MG63 (cell line): Measurements from ENCODE around the gene IL1A. TPM values are rescaled to one million over a fixed set of nuclear protein-coding genes. Genes with fewer than 3 reads are reported as not detected.

Source experiments
- DNase-seq: peaks from one replicate; pipeline ENCODE4 v3.0.0-alpha.2; 2020
- H3K27me3 ChIP-seq: fragments of 250-450 bp; sonication (Bioruptor Pico); 2 replicates; pipeline ENCODE4 v1.5.1; 2020; ENCODE audit warnings: mild to moderate bottlenecking, moderate library complexity
- H3K36me3 ChIP-seq: fragments of 250-450 bp; sonication (Bioruptor Pico); 2 replicates; pipeline ENCODE4 v1.5.1; 2020; ENCODE audit warnings: mild to moderate bottlenecking, moderate library complexity
- H3K4me3 ChIP-seq: fragments of 250-450 bp; sonication (Bioruptor Pico); 2 replicates; pipeline ENCODE4 v1.5.1; 2020; ENCODE audit warnings: mild to moderate bottlenecking, moderate library complexity
- H3K9me3 ChIP-seq: fragments of 250-450 bp; sonication (Bioruptor Pico); 2 replicates; pipeline ENCODE4 v1.5.1; 2020; ENCODE audit warnings: mild to moderate bottlenecking, moderate library complexity
- total RNA-seq: library from RNA; depleted of rRNA; stranded (reverse); fragments of >200 nt; shearing (Covaris generic); gene quantifications from 2 replicates; pipeline ENCODE4 v1.2.3, GENCODE V29; 2014; ENCODE audit warnings: low replicate concordance

The IL1A gene
- total RNA-seq, 1 experiment from 2014 or later: 2.1 TPM

DNA sequence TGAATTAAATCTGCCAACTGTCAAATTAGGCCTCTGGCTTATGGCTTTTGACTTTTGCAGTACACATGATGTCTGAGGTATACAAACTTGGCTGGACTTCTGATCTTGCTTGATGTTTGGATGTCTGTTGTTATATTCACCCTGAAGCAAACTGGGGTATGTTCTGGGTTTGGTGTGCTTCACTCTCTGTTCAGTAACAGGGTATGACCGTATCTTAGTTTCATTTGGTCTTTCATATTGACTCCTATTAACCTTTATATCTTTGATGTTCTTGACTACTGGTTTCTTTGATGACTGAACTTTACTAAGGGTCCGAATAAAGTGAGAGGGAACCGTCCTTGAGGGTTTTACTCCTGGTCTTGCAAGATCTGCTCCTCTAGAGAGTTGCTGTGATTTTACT, 28.1 kb downstream of the IL1A start:
- H3K27me3 ChIP-seq: no peaks in the 10 kb centered on the region
- H3K9me3 ChIP-seq: no peaks in the 10 kb centered on the region
- H3K36me3 ChIP-seq: peaks cover 84% of the 10 kb centered on the region
- no peak for DNase-seq
- no peak overlapping the region for H3K4me3 ChIP-seq

DNA sequence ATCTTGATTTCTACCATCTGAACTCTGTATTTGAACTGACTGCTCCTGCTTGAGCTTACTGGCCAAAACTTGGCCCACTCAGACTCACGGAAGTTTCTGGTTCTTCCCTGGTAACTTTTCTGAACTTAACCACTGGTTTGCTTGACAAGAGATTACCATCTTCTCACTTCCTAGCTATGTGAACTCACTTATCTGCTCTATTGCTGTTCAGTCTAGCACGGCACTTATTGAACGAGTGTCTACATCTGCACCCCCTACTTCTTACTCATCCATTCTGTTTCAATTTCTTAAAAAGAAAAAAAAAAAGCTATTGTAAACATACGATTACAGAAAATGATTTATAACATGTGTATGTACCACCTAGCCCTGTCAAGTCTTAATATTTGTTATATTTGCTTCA, 28.8 kb downstream of the IL1A start:
- Histone ChIP-seq H3K9me3 (no peaks in the 10 kb centered on the region), H3K36me3 (peaks cover 91% of the 10 kb centered on the region), H3K27me3 (no peaks in the 10 kb centered on the region), H3K4me3 (no peak overlapping the region)
- DNase-seq: no peak

DNA sequence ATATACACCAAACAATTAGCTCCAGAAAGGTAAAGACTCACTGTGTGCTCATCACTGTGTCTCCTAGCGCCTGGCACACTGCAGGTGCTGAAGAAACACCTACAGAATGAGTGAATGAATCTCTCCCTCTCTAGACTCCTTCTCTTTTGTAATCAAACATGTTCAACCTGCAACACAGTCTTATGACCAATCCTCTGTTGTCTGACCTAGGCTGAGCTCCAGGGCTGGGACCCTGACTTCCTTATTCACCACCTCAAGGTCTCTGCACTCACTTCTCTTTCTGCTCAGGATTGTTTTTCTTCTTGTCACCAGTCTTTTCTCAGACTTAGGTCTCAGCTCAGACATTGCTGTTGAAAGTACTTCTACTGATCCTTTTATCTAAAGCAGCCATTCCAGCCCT, 29.7 kb downstream of the IL1A start:
- peaks cover 91% of the 10 kb centered on the region for H3K36me3 ChIP-seq
- H3K9me3 ChIP-seq: no peaks in the 10 kb centered on the region
- no peak overlapping the region for H3K4me3 ChIP-seq
- no peak for DNase-seq
- H3K27me3 ChIP-seq: no peaks in the 10 kb centered on the region

DNA sequence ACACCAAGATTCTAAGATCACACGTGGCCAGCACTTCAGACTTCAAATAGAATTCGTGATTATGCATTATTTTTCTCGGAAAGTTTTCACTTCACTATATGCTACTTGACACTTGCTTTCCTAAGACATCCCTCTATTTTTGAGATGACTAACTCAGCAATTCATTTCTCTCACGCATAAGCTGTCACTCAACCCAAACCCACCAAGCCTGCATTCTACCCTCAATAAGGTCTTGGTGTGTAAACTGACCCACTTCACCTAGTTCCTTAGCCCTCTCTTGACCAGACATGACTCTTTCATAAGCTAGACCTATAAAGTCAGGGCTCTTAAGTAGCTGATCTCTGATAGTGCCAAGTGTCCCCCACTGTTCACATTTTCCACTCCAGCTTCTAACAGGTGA, 31.6 kb downstream of the IL1A start:
- DNase-seq: no peak
- Histone ChIP-seq H3K4me3 (no peak overlapping the region), H3K9me3 (no peaks in the 10 kb centered on the region), H3K36me3 (peaks cover 91% of the 10 kb centered on the region), H3K27me3 (no peaks in the 10 kb centered on the region)

DNA sequence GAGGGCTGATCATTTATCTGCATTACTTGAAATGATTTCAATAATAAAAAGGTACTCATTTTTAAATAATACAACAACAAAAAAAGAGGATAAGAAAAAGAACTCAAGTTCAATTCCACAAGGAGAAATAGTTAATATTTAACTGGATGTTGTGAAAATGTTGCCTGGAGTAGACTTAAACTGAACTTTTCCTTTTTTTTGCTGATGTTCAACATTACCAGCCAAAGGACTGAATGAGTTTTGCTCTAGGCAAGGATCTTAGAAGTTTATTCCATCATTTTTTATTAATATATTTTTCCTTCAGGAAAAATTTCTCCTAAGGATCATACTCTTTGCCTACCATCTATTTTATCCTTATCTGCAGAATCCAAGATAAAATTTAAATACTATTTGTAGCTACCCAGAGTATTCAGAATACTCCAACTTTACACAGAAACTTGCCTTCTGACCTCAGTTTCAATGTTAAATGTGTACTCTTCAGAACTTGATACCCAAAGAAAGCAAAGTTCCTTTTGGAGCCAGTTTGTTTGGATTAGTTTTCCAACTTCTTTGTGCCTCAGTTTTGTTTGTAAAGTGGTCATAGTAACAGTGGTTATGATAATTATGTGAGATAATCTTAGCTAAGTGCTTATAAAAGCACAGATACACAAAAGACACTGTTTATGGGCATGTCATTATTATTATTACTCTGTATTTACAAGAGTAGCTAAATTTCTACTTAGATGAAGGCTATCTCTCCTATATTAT, 32.7 kb downstream of the IL1A start:
- Histone ChIP-seq H3K9me3 (no peaks in the 10 kb centered on the region), H3K4me3 (no peak overlapping the region), H3K27me3 (no peaks in the 10 kb centered on the region), H3K36me3 (peaks cover 92% of the 10 kb centered on the region)
- DNase-seq: no peak

DNA sequence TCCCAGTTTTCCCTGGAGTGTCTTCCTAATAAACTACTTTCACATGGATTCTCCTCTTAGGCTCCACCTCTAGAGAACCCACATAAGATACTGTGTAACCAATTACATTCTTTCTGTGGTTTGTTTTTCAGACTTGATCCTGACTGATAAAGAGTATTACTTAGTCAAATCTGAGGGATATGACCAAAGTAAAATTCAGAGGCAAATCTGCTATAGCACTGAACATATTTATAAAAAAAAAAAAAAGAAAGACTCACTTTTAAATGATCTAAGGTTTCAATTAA, 33.8 kb downstream of the IL1A start:
- Histone ChIP-seq H3K36me3 (peaks cover 91% of the 10 kb centered on the region), H3K9me3 (no peaks in the 10 kb centered on the region), H3K27me3 (no peaks in the 10 kb centered on the region), H3K4me3 (no peak overlapping the region)
- no peak for DNase-seq

DNA sequence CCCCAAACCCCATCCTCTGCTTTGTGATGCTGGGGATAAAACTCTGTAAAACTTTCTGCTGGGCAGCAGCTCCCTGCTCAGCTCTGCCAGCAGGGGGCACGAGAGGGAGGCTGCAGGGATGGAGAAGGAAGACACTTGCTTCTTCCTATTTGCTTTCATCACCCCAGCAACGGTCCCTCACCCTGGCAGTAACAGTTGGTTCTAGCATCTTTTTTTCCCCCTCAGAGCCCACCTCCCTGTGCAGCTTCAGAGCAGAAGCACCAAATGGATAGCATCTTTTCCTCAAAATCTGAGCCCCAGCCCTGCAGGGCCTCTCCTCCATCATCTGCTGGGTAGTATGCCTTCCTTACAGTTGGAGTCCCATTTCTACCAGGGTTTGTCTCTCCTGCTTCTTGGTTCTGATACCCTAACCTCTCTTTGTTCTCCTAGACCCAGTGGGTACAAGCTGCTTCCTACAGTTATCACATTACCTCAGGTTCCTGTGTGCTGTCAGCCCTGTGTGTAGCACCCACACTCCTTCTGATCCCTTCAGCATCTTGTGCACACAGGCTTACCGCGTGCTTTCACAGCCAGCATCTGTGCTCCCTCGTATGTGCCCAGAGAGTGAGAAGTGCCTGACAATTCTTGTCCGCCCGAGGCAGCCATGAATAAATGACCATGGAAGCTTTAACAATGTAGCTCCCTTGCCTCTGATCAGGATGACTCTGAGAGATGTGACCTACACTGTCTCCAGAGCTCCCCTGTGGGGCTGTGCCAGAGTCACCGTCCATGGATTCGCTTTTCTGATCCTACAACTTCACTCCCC, 34.3 kb downstream of the IL1A start:
- H3K36me3 ChIP-seq: peaks cover 89% of the 10 kb centered on the region
- peak; percentile 75 for DNase-seq
- H3K27me3 ChIP-seq: no peaks in the 10 kb centered on the region
- H3K9me3 ChIP-seq: no peaks in the 10 kb centered on the region
- H3K4me3 ChIP-seq: no peak overlapping the region

DNA sequence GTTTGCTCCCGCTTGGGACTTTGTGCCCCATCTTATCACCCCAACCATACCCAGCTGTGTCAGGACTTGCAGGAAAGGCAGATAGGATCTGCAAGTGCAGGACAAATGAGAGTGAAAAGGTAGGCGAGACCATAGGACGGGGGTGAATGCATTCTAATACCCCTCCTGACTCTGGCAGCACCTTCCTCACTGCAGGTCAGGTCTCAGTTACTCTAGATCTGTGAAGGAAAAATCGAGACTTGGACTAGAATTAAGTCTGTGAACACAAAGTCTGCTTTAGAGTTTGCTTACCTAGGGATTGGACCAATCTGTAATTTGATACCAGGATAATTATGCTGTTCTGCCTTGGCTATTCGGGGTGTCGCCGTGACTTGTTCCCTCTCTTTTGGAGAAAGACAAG, 43.8 kb downstream of the IL1A start:
- no peaks in the 10 kb centered on the region for H3K9me3 ChIP-seq

DNA sequence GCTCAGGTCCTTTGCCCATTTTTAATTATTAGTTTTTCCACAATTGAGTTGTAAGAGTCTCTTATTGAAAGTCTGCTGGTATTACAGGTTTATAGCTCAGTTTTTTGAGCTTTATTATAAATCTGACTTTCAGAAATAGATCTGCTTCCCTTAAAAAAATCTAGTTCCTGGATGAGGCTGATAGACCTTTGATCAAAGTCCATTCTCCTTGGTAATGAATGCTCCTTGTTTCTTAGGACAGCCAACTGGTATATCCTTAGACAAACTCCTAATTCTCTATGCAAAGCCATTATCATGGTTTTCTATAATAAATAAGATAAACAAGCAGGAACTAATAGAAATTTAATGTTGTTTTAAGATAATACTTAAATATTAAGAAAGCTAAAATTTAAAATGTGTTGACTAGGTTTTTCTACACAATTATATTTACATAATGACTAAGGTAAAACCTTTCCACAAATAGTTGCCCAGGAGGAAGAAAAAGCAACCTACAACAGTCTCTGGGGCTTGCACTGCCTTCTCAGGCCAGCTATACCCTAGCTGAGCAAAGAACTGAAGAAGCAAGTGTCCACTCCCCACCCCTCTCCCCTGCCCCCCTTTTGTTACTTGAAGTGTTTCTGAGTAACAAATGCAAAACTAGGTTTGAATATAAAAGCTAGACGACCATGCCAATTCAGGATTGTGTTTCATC, 46.6 kb downstream of the IL1A start:
- Histone ChIP-seq H3K4me3 (no peak overlapping the region), H3K9me3 (no peaks in the 10 kb centered on the region), H3K36me3 (peaks cover 57% of the 10 kb centered on the region), H3K27me3 (no peaks in the 10 kb centered on the region)
- DNase-seq: no peak

More for the DNA sequence above, 43.8 kb downstream of the IL1A start:
- peaks cover 82% of the 10 kb centered on the region for H3K36me3 ChIP-seq
- no peak overlapping the region for H3K4me3 ChIP-seq
- H3K27me3 ChIP-seq: no peaks in the 10 kb centered on the region
- no peak for DNase-seq

DNA sequence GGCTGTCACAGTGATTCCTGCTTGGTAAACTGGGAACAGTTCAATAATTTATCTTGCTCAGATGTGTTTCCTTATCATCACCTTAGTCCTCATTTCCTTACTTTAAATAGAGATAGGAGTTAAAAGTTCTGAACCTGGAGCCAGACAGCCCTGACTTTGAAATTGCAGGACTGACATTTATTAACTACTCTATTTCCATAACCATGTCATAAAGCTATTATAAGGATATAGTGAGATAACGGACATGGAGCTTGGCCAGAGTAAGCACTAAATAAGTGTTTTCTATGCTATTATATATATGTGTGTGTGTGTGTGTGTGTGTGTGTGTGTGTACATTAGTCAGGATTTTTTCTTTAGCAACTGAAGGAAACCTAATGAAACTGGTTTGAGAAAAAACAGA, 50.4 kb downstream of the IL1A start:
- Histone ChIP-seq H3K36me3 (peaks cover 21% of the 10 kb centered on the region), H3K9me3 (no peaks in the 10 kb centered on the region), H3K4me3 (no peak overlapping the region), H3K27me3 (no peaks in the 10 kb centered on the region)
- no peak for DNase-seq

DNA sequence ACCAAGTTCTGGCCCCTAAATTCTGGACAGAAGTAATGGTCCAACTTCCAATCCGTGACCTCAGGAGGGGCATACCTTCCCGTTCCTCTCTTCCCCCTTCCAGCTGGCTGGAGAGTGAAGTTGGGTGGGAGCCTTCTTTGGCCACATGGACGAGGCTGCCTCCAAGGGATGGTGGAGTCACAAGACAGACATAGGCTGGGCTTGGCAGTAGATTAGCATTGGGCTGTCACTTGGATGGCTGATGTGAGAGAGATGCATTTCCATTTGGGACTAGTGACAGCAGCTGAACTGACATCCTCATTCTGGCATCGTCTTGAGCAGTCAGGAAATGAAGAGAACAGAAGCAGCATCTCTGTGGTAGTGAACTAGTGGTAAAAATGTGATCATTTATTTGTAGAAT, 50.8 kb downstream of the IL1A start:
- DNase-seq: no peak
- Histone ChIP-seq H3K36me3 (peaks cover 17% of the 10 kb centered on the region), H3K4me3 (no peak overlapping the region), H3K9me3 (no peaks in the 10 kb centered on the region), H3K27me3 (no peaks in the 10 kb centered on the region)

DNA sequence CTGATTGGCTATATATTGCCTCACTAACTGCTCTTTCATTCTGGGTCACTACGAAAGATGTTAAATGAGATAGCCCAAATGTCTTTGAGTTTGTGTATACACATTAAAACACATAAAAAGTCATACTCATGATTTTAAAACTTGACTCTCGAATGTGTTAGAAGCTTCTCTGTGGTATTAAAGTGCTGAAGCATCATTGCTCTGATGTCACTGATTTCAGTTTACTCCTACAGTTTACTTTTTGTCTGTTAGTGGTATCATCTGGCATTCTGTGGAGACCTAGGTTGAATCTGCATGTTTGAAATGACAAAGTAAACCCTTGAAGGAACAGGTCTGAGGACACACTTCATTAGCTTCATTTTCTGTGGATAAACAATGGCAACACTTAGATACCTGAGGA, 52.8 kb downstream of the IL1A start:
- no peak for DNase-seq

DNA sequence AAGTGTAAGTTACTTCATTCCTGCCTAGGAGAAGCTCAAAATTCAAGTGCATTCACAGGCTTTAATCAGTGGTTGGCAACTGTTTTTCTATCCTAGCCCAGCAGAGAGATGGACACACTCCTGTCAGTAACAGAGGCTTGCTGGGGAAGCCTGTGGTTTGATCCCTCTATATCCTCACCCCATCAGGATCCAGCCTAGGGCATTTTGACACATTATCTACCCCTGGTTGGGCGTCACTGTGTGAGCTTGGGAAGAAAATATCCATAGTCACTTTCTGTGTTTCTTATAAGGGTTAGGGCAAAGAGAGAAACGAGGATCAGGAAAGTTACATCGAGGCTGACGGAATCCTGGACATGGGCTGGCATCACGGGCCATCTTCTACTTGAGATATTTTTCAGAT, 53.5 kb downstream of the IL1A start:
- Histone ChIP-seq H3K36me3 (no peaks in the 10 kb centered on the region), H3K27me3 (no peaks in the 10 kb centered on the region), H3K9me3 (no peaks in the 10 kb centered on the region), H3K4me3 (no peak overlapping the region)
- DNase-seq: no peak

More for the DNA sequence above, 52.8 kb downstream of the IL1A start:
- Histone ChIP-seq H3K36me3 (no peaks in the 10 kb centered on the region; the same call in 1 of the 2 replicates), H3K9me3 (no peaks in the 10 kb centered on the region), H3K27me3 (no peaks in the 10 kb centered on the region), H3K4me3 (no peak overlapping the region)

DNA sequence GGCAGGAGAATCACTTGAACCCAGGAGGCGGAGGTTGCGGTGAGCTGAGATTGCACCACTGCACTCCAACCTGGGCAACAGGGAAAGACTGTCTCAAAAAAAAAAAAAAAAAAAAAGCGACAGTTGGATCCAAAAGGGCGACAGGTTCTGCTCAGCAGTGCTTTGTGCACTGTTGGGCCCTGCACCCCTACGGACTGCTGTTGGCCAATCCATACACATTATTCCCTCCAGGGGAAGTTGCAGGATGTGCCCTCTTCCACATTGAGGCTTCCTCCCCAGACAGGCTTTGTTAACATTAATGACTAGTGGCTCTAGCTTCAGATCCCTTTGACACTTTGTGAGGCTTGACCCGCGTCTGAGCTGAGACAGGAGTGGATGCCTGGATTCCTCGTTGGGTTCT, 54.1 kb downstream of the IL1A start:
- H3K4me3 ChIP-seq: no peak overlapping the region
- H3K9me3 ChIP-seq: no peaks in the 10 kb centered on the region
- H3K36me3 ChIP-seq: no peaks in the 10 kb centered on the region
- H3K27me3 ChIP-seq: no peaks in the 10 kb centered on the region
- no peak for DNase-seq

DNA sequence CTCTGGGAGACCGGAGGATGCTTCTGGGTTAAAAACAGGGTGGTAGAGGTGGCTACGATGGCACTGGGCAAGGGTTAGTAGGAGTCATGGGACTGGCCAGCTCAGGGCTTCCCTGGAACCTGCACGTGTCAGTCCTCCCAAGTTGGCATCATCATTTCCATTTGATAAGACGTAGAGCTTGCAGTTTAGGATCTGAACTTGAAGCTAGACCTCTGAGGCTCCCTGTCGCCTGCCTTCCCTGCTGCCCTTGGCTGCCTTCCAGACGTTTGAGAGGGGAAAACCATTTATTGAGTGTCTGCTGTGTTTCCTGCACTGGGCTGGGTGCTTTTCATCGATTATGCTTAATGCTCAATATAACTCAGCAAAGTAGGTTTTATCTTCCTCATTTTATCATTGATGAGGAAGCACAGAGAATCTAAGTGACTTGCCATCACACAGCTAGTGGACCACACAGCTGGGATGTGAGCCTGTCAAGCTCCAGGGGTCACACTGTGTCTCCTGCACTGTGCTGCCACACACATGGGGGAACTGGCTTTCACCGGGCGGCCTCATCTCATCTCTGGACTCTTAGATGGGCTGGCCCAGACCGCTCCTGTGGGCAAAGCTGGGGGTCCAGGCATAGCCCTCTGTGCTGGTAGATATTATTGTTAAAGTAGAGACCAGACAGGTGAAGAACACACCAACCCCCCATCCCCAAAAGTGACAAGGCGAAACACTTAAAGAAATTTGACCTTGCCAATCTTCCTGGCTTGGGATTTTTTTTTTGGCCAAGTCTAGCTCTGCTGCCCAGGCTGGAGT, 55.7 kb downstream of the IL1A start:
- no peak for DNase-seq
- H3K4me3 ChIP-seq: no peak overlapping the region
- no peaks in the 10 kb centered on the region for H3K27me3 ChIP-seq
- H3K9me3 ChIP-seq: no peaks in the 10 kb centered on the region
- no peaks in the 10 kb centered on the region for H3K36me3 ChIP-seq

DNA sequence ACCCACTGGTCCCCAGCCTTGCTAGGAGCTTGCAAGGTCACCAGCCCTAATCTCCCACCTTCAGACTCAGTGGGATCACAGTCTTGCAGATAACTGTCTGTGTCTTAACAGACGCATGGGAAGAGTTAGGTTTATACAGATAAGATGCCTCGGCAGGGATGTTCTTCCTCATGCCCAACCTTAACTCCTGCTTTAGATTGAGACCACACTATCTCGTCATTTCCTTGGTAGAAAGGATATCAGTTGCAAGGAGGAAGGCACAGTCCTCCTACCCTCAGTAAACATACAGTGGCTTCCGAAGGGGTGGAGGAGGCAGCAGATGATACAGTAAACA, 56.3 kb downstream of the IL1A start:
- H3K4me3 ChIP-seq: no peak overlapping the region
- no peaks in the 10 kb centered on the region for H3K36me3 ChIP-seq
- no peaks in the 10 kb centered on the region for H3K27me3 ChIP-seq
- no peak for DNase-seq
- H3K9me3 ChIP-seq: no peaks in the 10 kb centered on the region
